Measurements from ENCODE around the gene E2F4. TPM values are rescaled to one million over a fixed set of nuclear protein-coding genes. Genes with fewer than 3 reads are reported as not detected.

The E2F4 gene
- total and polyA plus RNA-seq, 5 donors from 2014 or later = 46.8 to 63.7 (median 50.3) TPM

GRCh38 chr16:67155295-67156142 lies 36.4 kb upstream of the E2F4 start:
- H3K27me3 ChIP-seq (ENCODE audit: control insufficient read depth, insufficient read depth, low read length) = no peaks in the 10 kb centered on the region
- Mint-ChIP-seq H3K4me1 (peaks cover 0 to 66% (median 37%) of the 10 kb centered on the region in 4 donors), H3K9me3 (no peaks in the 10 kb centered on the region), H3K27me3 (peaks cover 14% of the 10 kb centered on the region), H3K36me3 (no peaks in the 10 kb centered on the region), H3K27ac (peak overlapping the region in 1 of 3 donors; percentile 26), H3K4me3 (peak overlapping the region; percentile 61 to 82 (median 71))
- H3K4me1 ChIP-seq (ENCODE audit: control insufficient read depth, insufficient read depth, low read length, poor library complexity, severe bottlenecking) = peaks cover 57% of the 10 kb centered on the region
- H3K27ac ChIP-seq (ENCODE audit: insufficient read depth, low read length, poor library complexity, severe bottlenecking) = no peak overlapping the region
- DNase-seq = peak; percentile 67 to 83 (median 80)
- peak; percentile 45 to 50 for ATAC-seq (ENCODE audit: low read depth in 2 of 2)
- H3K4me3 ChIP-seq (ENCODE audit: low read depth, low read length) = no peak overlapping the region
- no peaks in the 10 kb centered on the region for H3K36me3 ChIP-seq (ENCODE audit: control insufficient read depth, insufficient read depth, low read length)
- no peaks in the 10 kb centered on the region for H3K9me3 ChIP-seq (ENCODE audit: control insufficient read depth in 2 of 2, low read length in 2 of 2)

- Mint-ChIP-seq H3K27ac (peak overlapping the region in 2 of 3 donors; percentile 26 to 52), H3K27me3 (peaks cover 19% of the 10 kb centered on the region), H3K9me3 (no peaks in the 10 kb centered on the region), H3K4me1 (peaks cover 6 to 68% (median 39%) of the 10 kb centered on the region in 4 donors), H3K36me3 (no peaks in the 10 kb centered on the region), H3K4me3 (peak overlapping the region in 2 of 4 donors; percentile 46 to 98)
- no peaks in the 10 kb centered on the region for H3K36me3 ChIP-seq (ENCODE audit: control insufficient read depth, insufficient read depth, low read length)
- H3K4me1 ChIP-seq (ENCODE audit: control insufficient read depth, insufficient read depth, low read length, poor library complexity, severe bottlenecking) = peaks cover 56% of the 10 kb centered on the region
- ATAC-seq (ENCODE audit: low read depth in 2 of 2) = no peak
- no peak for DNase-seq
- no peak overlapping the region for H3K27ac ChIP-seq (ENCODE audit: insufficient read depth, low read length, poor library complexity, severe bottlenecking)
- no peaks in the 10 kb centered on the region for H3K9me3 ChIP-seq (ENCODE audit: control insufficient read depth in 2 of 2, low read length in 2 of 2)
- no peaks in the 10 kb centered on the region for H3K27me3 ChIP-seq (ENCODE audit: control insufficient read depth, insufficient read depth, low read length)
- H3K4me3 ChIP-seq (ENCODE audit: low read depth, low read length) = no peak overlapping the region
Observed at GRCh38 chr16:67156143-67156844, 35.7 kb upstream of the E2F4 start.

DNA sequence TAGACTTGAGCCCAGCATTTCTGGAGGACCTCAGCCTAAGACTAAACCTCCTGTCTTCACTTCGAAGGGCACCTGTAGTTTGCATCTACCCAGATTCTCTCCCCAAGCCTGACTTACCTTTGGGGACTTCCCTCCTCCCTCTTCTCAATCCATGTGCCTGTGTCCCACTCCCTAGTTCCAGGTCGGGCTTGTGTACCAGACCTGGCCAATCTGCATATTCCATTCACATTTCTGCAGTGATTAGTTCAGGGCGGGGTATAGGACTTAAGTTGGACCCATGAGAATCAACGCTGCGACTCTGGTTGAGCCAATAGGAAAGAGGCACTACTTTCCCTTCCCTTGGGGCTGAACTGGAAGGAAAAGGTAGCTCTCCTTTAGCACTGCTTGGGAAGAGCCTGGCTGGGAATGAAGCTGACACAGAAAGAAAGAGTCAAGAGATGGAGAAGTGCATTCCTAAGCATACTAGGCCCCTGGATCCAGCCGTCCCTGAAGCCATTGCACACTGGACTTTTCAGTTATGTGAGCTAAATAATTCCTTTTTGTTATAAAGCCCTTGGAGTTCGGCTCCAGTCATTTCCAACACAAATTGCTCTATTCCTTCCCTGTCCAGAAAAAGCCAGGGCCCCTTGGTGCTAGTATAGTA lies 34.7 kb upstream of the E2F4 start:
- Mint-ChIP-seq H3K27ac (peak overlapping the region; percentile 37 to 96 (median 79)), H3K9me3 (no peaks in the 10 kb centered on the region), H3K27me3 (peaks cover 24% of the 10 kb centered on the region), H3K36me3 (no peaks in the 10 kb centered on the region), H3K4me1 (peaks cover 8 to 71% (median 37%) of the 10 kb centered on the region in 4 donors), H3K4me3 (peak overlapping the region; percentile 89 to 98 (median 95))
- ATAC-seq (ENCODE audit: low read depth in 2 of 2) (no peak), DNase-seq (no peak)
- no peak overlapping the region for H3K4me3 ChIP-seq (ENCODE audit: low read depth, low read length)
- H3K4me1 ChIP-seq (ENCODE audit: control insufficient read depth, insufficient read depth, low read length, poor library complexity, severe bottlenecking) = peaks cover 56% of the 10 kb centered on the region
- no peaks in the 10 kb centered on the region for H3K27me3 ChIP-seq (ENCODE audit: control insufficient read depth, insufficient read depth, low read length)
- H3K9me3 ChIP-seq (ENCODE audit: control insufficient read depth in 2 of 2, low read length in 2 of 2) = no peaks in the 10 kb centered on the region
- H3K27ac ChIP-seq (ENCODE audit: insufficient read depth, low read length, poor library complexity, severe bottlenecking) = no peak overlapping the region
- no peaks in the 10 kb centered on the region for H3K36me3 ChIP-seq (ENCODE audit: control insufficient read depth, insufficient read depth, low read length)

DNA sequence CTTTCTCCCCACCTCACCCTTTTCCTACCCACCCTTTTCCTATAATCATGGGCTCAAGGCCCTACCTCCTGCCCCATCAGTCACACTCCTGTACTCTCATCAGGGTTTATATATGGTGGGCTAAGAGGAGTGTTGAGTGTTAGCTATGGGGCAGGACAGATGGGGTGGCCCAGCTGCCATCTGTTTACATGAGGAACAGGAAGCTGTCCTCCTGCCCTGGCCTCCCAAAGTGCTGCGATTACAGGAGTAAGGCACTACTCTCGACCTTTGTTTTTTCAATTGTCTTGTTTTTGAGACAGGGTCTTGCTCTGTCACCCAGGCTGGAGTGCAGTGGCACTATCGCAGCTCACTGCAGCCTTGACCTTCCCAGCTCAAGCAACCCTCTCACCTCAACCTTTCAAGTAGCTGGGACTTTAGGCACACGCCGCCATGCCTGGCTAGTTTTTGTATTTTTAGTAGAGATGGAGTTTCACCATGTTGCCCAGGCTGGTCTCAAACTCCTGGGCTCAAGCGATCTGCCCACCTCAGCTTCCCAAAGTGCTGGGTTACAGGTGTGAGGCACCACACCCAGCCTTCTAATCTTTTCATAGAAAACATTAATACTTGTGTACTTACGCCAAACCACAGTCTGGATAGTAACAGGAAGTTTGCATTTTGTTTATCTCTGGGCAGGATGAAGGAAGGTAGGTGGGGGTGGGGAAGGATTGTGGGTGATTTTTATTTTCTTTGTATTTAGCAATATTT lies 33.9 kb upstream of the E2F4 start:
- peaks cover 21% of the 10 kb centered on the region for H3K27me3 Mint-ChIP-seq
- no peaks in the 10 kb centered on the region for H3K36me3 ChIP-seq (ENCODE audit: control insufficient read depth, insufficient read depth, low read length)
- peak overlapping the region; percentile 79 to 96 (median 96) for H3K27ac Mint-ChIP-seq
- H3K4me3 ChIP-seq (ENCODE audit: low read depth, low read length) = peak overlapping the region; percentile 77
- H3K9me3 ChIP-seq (ENCODE audit: control insufficient read depth in 2 of 2, low read length in 2 of 2) = no peaks in the 10 kb centered on the region
- peak overlapping the region; percentile 89 to 98 (median 95) for H3K4me3 Mint-ChIP-seq
- peaks cover 63% of the 10 kb centered on the region for H3K4me1 ChIP-seq (ENCODE audit: control insufficient read depth, insufficient read depth, low read length, poor library complexity, severe bottlenecking)
- no peaks in the 10 kb centered on the region for H3K9me3 Mint-ChIP-seq
- no peak for ATAC-seq (ENCODE audit: low read depth in 2 of 2)
- H3K27me3 ChIP-seq (ENCODE audit: control insufficient read depth, insufficient read depth, low read length) = peaks cover 3% of the 10 kb centered on the region
- peak in 1 of 3 donors; percentile 73 for DNase-seq
- H3K4me1 Mint-ChIP-seq = peaks cover 10 to 71% (median 38%) of the 10 kb centered on the region in 4 donors
- no peaks in the 10 kb centered on the region for H3K36me3 Mint-ChIP-seq
- H3K27ac ChIP-seq (ENCODE audit: insufficient read depth, low read length, poor library complexity, severe bottlenecking) = peak overlapping the region; percentile 89

DNA sequence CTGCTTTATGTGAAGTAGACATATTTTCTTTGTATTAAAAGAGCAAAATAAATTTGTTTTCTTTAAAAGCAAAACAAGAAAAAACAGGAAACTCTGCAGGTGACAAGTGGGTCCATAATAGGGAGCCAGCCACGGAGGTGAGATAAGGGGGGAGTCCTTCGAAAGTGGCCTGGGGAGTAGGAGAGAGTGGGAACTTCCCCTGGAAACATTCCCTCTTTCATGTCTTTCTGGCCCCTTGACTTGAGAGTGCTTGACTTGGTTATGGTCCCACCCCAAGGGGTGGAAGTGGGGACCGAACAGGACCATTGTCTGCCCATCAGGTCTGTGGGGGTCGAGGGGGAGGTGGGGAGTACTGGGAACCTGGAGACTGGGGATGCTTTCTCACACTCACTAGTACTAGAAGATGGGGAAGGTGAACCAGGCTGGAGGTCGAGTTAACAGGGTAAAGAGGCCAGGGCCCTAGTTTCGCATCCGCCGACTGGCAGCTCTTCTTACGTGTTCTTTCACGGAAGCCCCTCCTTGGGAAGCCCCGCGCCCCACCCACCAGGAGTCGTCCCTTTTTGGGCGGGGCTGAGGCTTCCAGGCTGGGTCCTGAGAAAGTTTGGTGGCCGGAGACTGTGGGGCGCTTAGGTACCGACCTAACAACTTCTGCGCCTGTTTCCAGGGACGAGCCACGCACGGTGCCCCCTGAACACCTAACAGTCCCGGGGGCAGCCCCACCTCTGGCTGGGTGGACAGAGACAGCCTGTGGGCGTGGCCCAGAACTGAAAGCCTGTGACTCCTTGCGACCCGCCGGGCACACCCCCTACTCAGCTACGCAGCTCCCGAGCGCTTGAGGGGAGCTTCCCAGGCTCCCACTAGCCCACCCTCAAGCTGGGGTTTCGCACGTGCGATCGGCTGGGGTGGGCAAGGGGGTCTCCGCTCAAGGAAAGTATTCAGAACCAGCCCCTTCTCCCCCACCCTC lies 33.0 kb upstream of the E2F4 start:
- H3K4me3 ChIP-seq (ENCODE audit: low read depth, low read length) = peak overlapping the region; percentile 77
- ATAC-seq (ENCODE audit: low read depth in 2 of 2) (peak; percentile 33 to 40), DNase-seq (peak; percentile 60 to 92 (median 63))
- H3K9me3 Mint-ChIP-seq = no peaks in the 10 kb centered on the region
- peaks cover 24% of the 10 kb centered on the region for H3K27me3 Mint-ChIP-seq
- no peaks in the 10 kb centered on the region for H3K36me3 Mint-ChIP-seq
- peaks cover 10 to 71% (median 34%) of the 10 kb centered on the region in 4 donors for H3K4me1 Mint-ChIP-seq
- H3K36me3 ChIP-seq (ENCODE audit: control insufficient read depth, insufficient read depth, low read length) = no peaks in the 10 kb centered on the region
- no peaks in the 10 kb centered on the region for H3K9me3 ChIP-seq (ENCODE audit: control insufficient read depth in 2 of 2, low read length in 2 of 2)
- peak overlapping the region; percentile 89 to 98 (median 95) for H3K4me3 Mint-ChIP-seq
- H3K27ac ChIP-seq (ENCODE audit: insufficient read depth, low read length, poor library complexity, severe bottlenecking) = peak overlapping the region; percentile 89
- H3K27me3 ChIP-seq (ENCODE audit: control insufficient read depth, insufficient read depth, low read length) = peaks cover 3% of the 10 kb centered on the region
- H3K27ac Mint-ChIP-seq = peak overlapping the region; percentile 79 to 96 (median 96)
- H3K4me1 ChIP-seq (ENCODE audit: control insufficient read depth, insufficient read depth, low read length, poor library complexity, severe bottlenecking) = peaks cover 72% of the 10 kb centered on the region

DNA sequence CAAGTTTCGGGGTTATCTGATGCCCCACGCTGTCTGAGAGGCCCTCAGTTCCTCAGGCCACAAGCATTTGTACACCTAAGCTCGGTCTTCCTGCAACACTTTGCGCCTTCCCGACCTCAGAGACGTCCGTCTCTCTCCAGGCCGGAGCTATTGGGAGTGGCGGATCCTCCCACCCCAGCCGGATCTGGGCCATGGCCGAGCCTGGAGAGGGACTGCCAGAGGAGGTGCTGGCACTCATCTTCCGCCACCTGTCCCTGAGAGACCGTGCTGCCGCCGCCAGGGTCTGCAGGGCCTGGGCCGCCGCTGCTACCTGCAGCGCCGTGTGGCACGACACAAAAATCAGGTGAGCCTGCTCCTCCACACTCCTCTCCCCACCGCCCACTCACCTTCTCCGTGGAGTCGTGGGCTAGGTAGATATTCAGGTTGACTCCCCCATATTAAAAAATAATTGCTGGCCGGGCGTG lies 30.3 kb upstream of the E2F4 start:
- Mint-ChIP-seq H3K27me3 (peaks cover 44% of the 10 kb centered on the region), H3K27ac (no peak overlapping the region), H3K9me3 (no peaks in the 10 kb centered on the region), H3K4me1 (peaks cover 10 to 65% (median 31%) of the 10 kb centered on the region in 4 donors), H3K36me3 (no peaks in the 10 kb centered on the region), H3K4me3 (peak overlapping the region; percentile 52 to 98 (median 70))
- Histone ChIP-seq H3K4me1 (ENCODE audit: control insufficient read depth, insufficient read depth, low read length, poor library complexity, severe bottlenecking) (peaks cover 74% of the 10 kb centered on the region), H3K36me3 (ENCODE audit: control insufficient read depth, insufficient read depth, low read length) (no peaks in the 10 kb centered on the region), H3K27me3 (ENCODE audit: control insufficient read depth, insufficient read depth, low read length) (peaks cover 4% of the 10 kb centered on the region), H3K9me3 (ENCODE audit: control insufficient read depth in 2 of 2, low read length in 2 of 2) (no peaks in the 10 kb centered on the region), H3K4me3 (ENCODE audit: low read depth, low read length) (no peak overlapping the region), H3K27ac (ENCODE audit: insufficient read depth, low read length, poor library complexity, severe bottlenecking) (no peak overlapping the region)
- ATAC-seq (ENCODE audit: low read depth in 2 of 2) (no peak), DNase-seq (no peak)

All from CD4-positive, CD25-positive, alpha-beta regulatory T cell (primary cell).